Nephron (organoid): ENCODE measurements around the gene GBF1.

ENCODE experiments used
- H3K27ac Mint-ChIP-seq, 3 experiments: 2 replicates each; pipeline ENCODE4 v1.8.0; 2020; ENCODE audit warnings: mixed read lengths in 3 of 3, mild to moderate bottlenecking in 2 of 3, moderate library complexity in 1 of 3
- H3K27me3 Mint-ChIP-seq: 2 replicates; pipeline ENCODE4 v1.8.0; 2021; ENCODE audit warnings: low read depth, mild to moderate bottlenecking, moderate library complexity, mixed read lengths
- H3K36me3 Mint-ChIP-seq: 2 replicates; pipeline ENCODE4 v1.8.0; 2020; ENCODE audit warnings: low read depth, mixed read lengths
- H3K4me1 Mint-ChIP-seq: 2 replicates; pipeline ENCODE4 v1.8.0; 2020; ENCODE audit warnings: mixed read lengths
- H3K4me3 Mint-ChIP-seq, 3 experiments: 2 replicates each; pipeline ENCODE4 v1.8.0; 2020; ENCODE audit warnings: mild to moderate bottlenecking in 3 of 3, mixed read lengths in 3 of 3, moderate library complexity in 2 of 3
- H3K9me3 Mint-ChIP-seq: 2 replicates; pipeline ENCODE4 v1.8.0; 2020; ENCODE audit warnings: mixed read lengths
- TF ChIP-seq, protein P1 (sequence below), 3 experiments: fragments of 200-600 bp; sonication (generic); IDR thresholded peaks; one replicate each; pipeline ENCODE4 v1.5.0; 2021; ENCODE audit warnings: antibody characterized with exemption in 3 of 3; ENCODE audit not compliant: unreplicated experiment in 3 of 3

The GBF1 gene

GRCh38 chr10:102403115-102403514 lies 157.8 kb downstream of the GBF1 start:
- peaks cover 15% of the 10 kb centered on the region for H3K27me3 Mint-ChIP-seq
- H3K36me3 Mint-ChIP-seq, result no peaks in the 10 kb centered on the region
- TF ChIP-seq, protein P1, sequence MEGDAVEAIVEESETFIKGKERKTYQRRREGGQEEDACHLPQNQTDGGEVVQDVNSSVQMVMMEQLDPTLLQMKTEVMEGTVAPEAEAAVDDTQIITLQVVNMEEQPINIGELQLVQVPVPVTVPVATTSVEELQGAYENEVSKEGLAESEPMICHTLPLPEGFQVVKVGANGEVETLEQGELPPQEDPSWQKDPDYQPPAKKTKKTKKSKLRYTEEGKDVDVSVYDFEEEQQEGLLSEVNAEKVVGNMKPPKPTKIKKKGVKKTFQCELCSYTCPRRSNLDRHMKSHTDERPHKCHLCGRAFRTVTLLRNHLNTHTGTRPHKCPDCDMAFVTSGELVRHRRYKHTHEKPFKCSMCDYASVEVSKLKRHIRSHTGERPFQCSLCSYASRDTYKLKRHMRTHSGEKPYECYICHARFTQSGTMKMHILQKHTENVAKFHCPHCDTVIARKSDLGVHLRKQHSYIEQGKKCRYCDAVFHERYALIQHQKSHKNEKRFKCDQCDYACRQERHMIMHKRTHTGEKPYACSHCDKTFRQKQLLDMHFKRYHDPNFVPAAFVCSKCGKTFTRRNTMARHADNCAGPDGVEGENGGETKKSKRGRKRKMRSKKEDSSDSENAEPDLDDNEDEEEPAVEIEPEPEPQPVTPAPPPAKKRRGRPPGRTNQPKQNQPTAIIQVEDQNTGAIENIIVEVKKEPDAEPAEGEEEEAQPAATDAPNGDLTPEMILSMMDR (IDR thresholded peaks at IDR 0.05; ENCODE audit: unreplicated experiment in 3 of 3), result no peak
- H3K27ac Mint-ChIP-seq, result no peak overlapping the region
- H3K4me3 Mint-ChIP-seq, result no peak overlapping the region
- H3K9me3 Mint-ChIP-seq, result no peaks in the 10 kb centered on the region
- H3K4me1 Mint-ChIP-seq, result peaks cover 12% of the 10 kb centered on the region

GRCh38 chr10:102404361-102405107 lies 159.2 kb downstream of the GBF1 start:
- H3K27me3 Mint-ChIP-seq, result peaks cover 23% of the 10 kb centered on the region
- H3K36me3 Mint-ChIP-seq, result no peaks in the 10 kb centered on the region
- TF ChIP-seq, protein P1 (IDR thresholded peaks at IDR 0.05; ENCODE audit: unreplicated experiment in 3 of 3), result no peak
- no peak overlapping the region for H3K4me3 Mint-ChIP-seq
- H3K27ac Mint-ChIP-seq, result no peak overlapping the region
- H3K9me3 Mint-ChIP-seq, result no peaks in the 10 kb centered on the region
- H3K4me1 Mint-ChIP-seq, result peaks cover 15% of the 10 kb centered on the region

GRCh38 chr10:102405108-102405571 lies 159.8 kb downstream of the GBF1 start:
- Mint-ChIP-seq H3K27ac (no peak overlapping the region), H3K27me3 (peaks cover 29% of the 10 kb centered on the region), H3K4me1 (peaks cover 22% of the 10 kb centered on the region), H3K36me3 (no peaks in the 10 kb centered on the region), H3K4me3 (no peak overlapping the region), H3K9me3 (no peaks in the 10 kb centered on the region)
- TF ChIP-seq, protein P1 (IDR thresholded peaks at IDR 0.05; ENCODE audit: unreplicated experiment in 3 of 3), result no peak

GRCh38 chr10:102405632-102406031 lies 160.3 kb downstream of the GBF1 start:
- H3K4me3 Mint-ChIP-seq, result peak overlapping the region in 1 of 3 experiments; percentile 49
- H3K27me3 Mint-ChIP-seq, result peaks cover 30% of the 10 kb centered on the region
- TF ChIP-seq, protein P1 (IDR thresholded peaks at IDR 0.05; ENCODE audit: unreplicated experiment in 3 of 3), result no peak
- no peak overlapping the region for H3K27ac Mint-ChIP-seq
- H3K36me3 Mint-ChIP-seq, result no peaks in the 10 kb centered on the region
- no peaks in the 10 kb centered on the region for H3K9me3 Mint-ChIP-seq
- peaks cover 23% of the 10 kb centered on the region for H3K4me1 Mint-ChIP-seq

DNA sequence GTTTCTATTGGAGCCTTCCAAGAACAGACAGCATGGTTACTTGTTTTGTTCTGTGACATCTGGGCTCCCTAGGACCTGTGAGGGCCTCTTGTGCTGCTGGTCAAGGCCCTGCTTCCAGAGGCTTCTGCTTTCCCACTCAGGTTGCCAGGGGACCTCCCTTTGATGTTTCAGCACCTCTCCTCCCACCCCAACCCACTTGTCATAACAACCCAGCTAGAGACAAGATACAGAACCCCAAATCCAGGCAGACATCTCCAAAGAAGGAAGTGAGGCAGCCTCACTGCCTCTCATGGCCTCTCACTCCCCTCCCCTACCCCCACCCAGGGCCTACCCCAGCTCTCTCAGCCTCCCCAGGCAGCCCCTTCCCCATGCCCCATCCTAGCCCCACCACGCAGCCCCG lies 161.5 kb downstream of the GBF1 start:
- TF ChIP-seq, protein P1 (IDR thresholded peaks at IDR 0.05; ENCODE audit: unreplicated experiment in 3 of 3), result no peak
- peaks cover 31% of the 10 kb centered on the region for H3K4me1 Mint-ChIP-seq

More for the DNA sequence above, 161.5 kb downstream of the GBF1 start:
- Mint-ChIP-seq H3K36me3 (no peaks in the 10 kb centered on the region), H3K9me3 (no peaks in the 10 kb centered on the region), H3K27ac (no peak overlapping the region), H3K4me3 (peak overlapping the region; percentile 59 to 89 (median 79)), H3K27me3 (peaks cover 40% of the 10 kb centered on the region)
